ENCODE data around the gene ANO9. TPM values are rescaled to one million over a fixed set of nuclear protein-coding genes. Genes with fewer than 3 reads are reported as not detected.

ANO9 gene
- total RNA-seq, 1 experiment from 2014 or later, result 9.4 TPM

GRCh38 chr11:442611-443081 is 835 bp upstream of the ANO9 start:
- DNase-seq (ENCODE audit: unreplicated experiment), result no peak
- ChIA-PET POLR2A (interaction anchor here (2.0 to 2.6 kb wide), 3 partner anchors 49 to 64 kb away, joined by 7 to 9 read pairs (median 8); partner anchors contain the start of gene PKP3), CTCF (interaction anchor here (0.8 to 0.9 kb wide), 2 partner anchors 9 to 47 kb away, joined by 3 read pairs; no protein-coding TSS in a partner anchor)
- peaks cover 6% of the 10 kb centered on the region for H3K4me1 Mint-ChIP-seq (ENCODE audit: insufficient read depth, unreplicated experiment)
- no peak overlapping the region for H3K4me3 Mint-ChIP-seq (ENCODE audit: unreplicated experiment)
- H3K27ac Mint-ChIP-seq (ENCODE audit: low read depth, unreplicated experiment), result no peak overlapping the region
- no peaks in the 10 kb centered on the region for H3K36me3 Mint-ChIP-seq (ENCODE audit: insufficient read depth, unreplicated experiment)
- intact Hi-C loops (cut with micrococcal nuclease), result no loop called here
- no TSS peak for BruUV-seq (replicated peaks)
- no peak for TF ChIP-seq CTCF (IDR thresholded peaks at IDR 0.05; ENCODE audit: unreplicated experiment)
- no peaks in the 10 kb centered on the region for H3K27me3 Mint-ChIP-seq (ENCODE audit: insufficient read depth, unreplicated experiment)
- H3K9me3 Mint-ChIP-seq (ENCODE audit: unreplicated experiment), result no peaks in the 10 kb centered on the region

GRCh38 chr11:441043-441417 is 781 bp downstream of the ANO9 start:
- POLR2A ChIA-PET, result interaction anchor here (1.1 to 1.7 kb wide), 2 partner anchors 11 to 13 kb away, joined by 3 read pairs; no protein-coding TSS in a partner anchor
- intact Hi-C loops (cut with micrococcal nuclease), result no loop called here

GRCh38 chr11:440065-441042 is 1.5 kb downstream of the ANO9 start:
- H3K9me3 Mint-ChIP-seq (ENCODE audit: unreplicated experiment), result no peaks in the 10 kb centered on the region
- peak; percentile 27 for DNase-seq (ENCODE audit: unreplicated experiment)
- no peaks in the 10 kb centered on the region for H3K4me1 Mint-ChIP-seq (ENCODE audit: insufficient read depth, unreplicated experiment)
- intact Hi-C loops (cut with micrococcal nuclease), result no loop called here
- no peak for TF ChIP-seq CTCF (IDR thresholded peaks at IDR 0.05; ENCODE audit: unreplicated experiment)
- peak overlapping the region; percentile 34 for H3K4me3 Mint-ChIP-seq (ENCODE audit: unreplicated experiment)
- POLR2A ChIA-PET, result interaction anchor here (0.6 to 1.7 kb wide), 4 partner anchors 11 to 858 kb away, joined by 3 read pairs; no protein-coding TSS in a partner anchor
- H3K27me3 Mint-ChIP-seq (ENCODE audit: insufficient read depth, unreplicated experiment), result no peaks in the 10 kb centered on the region
- no peak overlapping the region for H3K27ac Mint-ChIP-seq (ENCODE audit: low read depth, unreplicated experiment)
- no TSS peak for BruUV-seq (replicated peaks)
- CTCF ChIA-PET, result interaction anchor here (0.6 to 2.0 kb wide), 3 partner anchors 9 to 321 kb away, joined by 3 to 7 read pairs (median 3); no protein-coding TSS in a partner anchor
- H3K36me3 Mint-ChIP-seq (ENCODE audit: insufficient read depth, unreplicated experiment), result no peaks in the 10 kb centered on the region

More at GRCh38 chr11:441043-441417, 781 bp downstream of the ANO9 start:
- Mint-ChIP-seq H3K9me3 (ENCODE audit: unreplicated experiment) (no peaks in the 10 kb centered on the region), H3K27me3 (ENCODE audit: insufficient read depth, unreplicated experiment) (no peaks in the 10 kb centered on the region), H3K36me3 (ENCODE audit: insufficient read depth, unreplicated experiment) (no peaks in the 10 kb centered on the region), H3K4me1 (ENCODE audit: insufficient read depth, unreplicated experiment) (no peaks in the 10 kb centered on the region), H3K4me3 (ENCODE audit: unreplicated experiment) (peak overlapping the region; percentile 34), H3K27ac (ENCODE audit: low read depth, unreplicated experiment) (no peak overlapping the region)
- TF ChIP-seq CTCF (IDR thresholded peaks at IDR 0.05; ENCODE audit: unreplicated experiment), result no peak
- DNase-seq (ENCODE audit: unreplicated experiment), result no peak
- BruUV-seq (replicated peaks), result no TSS peak
- CTCF ChIA-PET, result interaction anchor here (0.9 kb wide), 1 partner anchor 23 kb away, joined by 3 read pairs; no protein-coding TSS in a partner anchor

Data from MCF 10A (cell line).